NOMO-1 treated with DMSO at 0.1 percent for 48 hours (cell line): ENCODE data around the gene CD200R1.
A peak's percentile ranks its signal among the peaks of the same experiment; 100 is the strongest.
"Not testable (repeated sequence)": the region's sequence is repeated elsewhere in the genome, so short reads cannot be mapped to it uniquely, and the experiment has no call there.

Experiments
- DNase-seq: peaks from one replicate; lab custom pipeline; 2025; ENCODE audit not compliant: unreplicated experiment; lab: John Stamatoyannopoulos, UW

The CD200R1 gene

GRCh38 chr3:112974178-112974517 is 755 bp downstream of the CD200R1 start:
- DNase-seq: no peak

- DNase-seq: peak; percentile 16
Measured at GRCh38 chr3:112973325-112974177, 1.4 kb downstream of the CD200R1 start.

- DNase-seq: no peak
Measured at GRCh38 chr3:112972158-112972557, 2.7 kb downstream of the CD200R1 start.

GRCh38 chr3:112967828-112968227 is 7.1 kb downstream of the CD200R1 start:
- DNase-seq: peak; percentile 87

- no peak for DNase-seq
Measured at GRCh38 chr3:112967425-112967824, 7.5 kb downstream of the CD200R1 start.

GRCh38 chr3:112966633-112967032 is 8.3 kb downstream of the CD200R1 start:
- DNase-seq: peak; percentile 84

- peak; percentile 49 for DNase-seq
Measured at GRCh38 chr3:112965656-112966055, 9.2 kb downstream of the CD200R1 start.

GRCh38 chr3:112963683-112964082 is 11.2 kb downstream of the CD200R1 start:
- no peak for DNase-seq

GRCh38 chr3:112958811-112959560 is 15.9 kb downstream of the CD200R1 start:
- DNase-seq: no peak

GRCh38 chr3:112956351-112956750 is 18.6 kb downstream of the CD200R1 start:
- DNase-seq: no peak

GRCh38 chr3:112948346-112948838 is 26.5 kb downstream of the CD200R1 start:
- no peak for DNase-seq

GRCh38 chr3:112931736-112932521 is 43.0 kb downstream of the CD200R1 start:
- no peak for DNase-seq

- DNase-seq: no peak
Measured at GRCh38 chr3:112930771-112931170, 44.1 kb downstream of the CD200R1 start.

GRCh38 chr3:112925969-112926368 is 48.9 kb downstream of the CD200R1 start:
- DNase-seq: no peak

- no peak for DNase-seq
Measured at GRCh38 chr3:112925560-112925959, 49.3 kb downstream of the CD200R1 start.

GRCh38 chr3:112919541-112919940 is 55.4 kb downstream of the CD200R1 start:
- DNase-seq: not testable (repeated sequence)

GRCh38 chr3:112908252-112908651 is 66.7 kb downstream of the CD200R1 start:
- DNase-seq: no peak

GRCh38 chr3:112904786-112905185 is 70.1 kb downstream of the CD200R1 start:
- DNase-seq: no peak

- no peak for DNase-seq
Measured at GRCh38 chr3:112900113-112900512, 74.8 kb downstream of the CD200R1 start.

- peak; percentile 10 for DNase-seq
Measured at GRCh38 chr3:112897791-112898190, 77.1 kb downstream of the CD200R1 start.

- DNase-seq: no peak
Measured at GRCh38 chr3:112894258-112894657, 80.6 kb downstream of the CD200R1 start.
